ENCODE measurements around the gene SETBP1.

DNA sequence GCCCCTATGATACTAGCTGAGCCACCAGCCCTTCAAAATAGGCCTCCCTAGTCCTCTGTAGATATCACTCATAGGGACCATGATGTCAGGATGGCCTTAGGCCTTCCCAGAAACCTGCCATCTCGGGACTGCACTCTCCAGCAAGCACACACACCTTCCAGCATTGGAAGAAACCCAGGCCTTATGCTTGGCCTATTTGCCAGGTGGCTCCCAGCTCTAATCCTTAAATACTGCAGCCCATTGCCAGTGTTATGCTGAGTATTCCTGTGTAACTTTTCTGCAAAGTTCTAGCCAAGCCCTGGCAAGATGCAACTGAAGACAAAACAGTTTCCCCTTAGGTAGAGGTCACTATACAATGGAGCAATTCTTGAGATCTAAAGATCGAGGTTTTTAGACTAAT is 316.5 kb downstream of the SETBP1 start:
- TF ChIP-seq, protein P1, sequence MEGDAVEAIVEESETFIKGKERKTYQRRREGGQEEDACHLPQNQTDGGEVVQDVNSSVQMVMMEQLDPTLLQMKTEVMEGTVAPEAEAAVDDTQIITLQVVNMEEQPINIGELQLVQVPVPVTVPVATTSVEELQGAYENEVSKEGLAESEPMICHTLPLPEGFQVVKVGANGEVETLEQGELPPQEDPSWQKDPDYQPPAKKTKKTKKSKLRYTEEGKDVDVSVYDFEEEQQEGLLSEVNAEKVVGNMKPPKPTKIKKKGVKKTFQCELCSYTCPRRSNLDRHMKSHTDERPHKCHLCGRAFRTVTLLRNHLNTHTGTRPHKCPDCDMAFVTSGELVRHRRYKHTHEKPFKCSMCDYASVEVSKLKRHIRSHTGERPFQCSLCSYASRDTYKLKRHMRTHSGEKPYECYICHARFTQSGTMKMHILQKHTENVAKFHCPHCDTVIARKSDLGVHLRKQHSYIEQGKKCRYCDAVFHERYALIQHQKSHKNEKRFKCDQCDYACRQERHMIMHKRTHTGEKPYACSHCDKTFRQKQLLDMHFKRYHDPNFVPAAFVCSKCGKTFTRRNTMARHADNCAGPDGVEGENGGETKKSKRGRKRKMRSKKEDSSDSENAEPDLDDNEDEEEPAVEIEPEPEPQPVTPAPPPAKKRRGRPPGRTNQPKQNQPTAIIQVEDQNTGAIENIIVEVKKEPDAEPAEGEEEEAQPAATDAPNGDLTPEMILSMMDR (IDR thresholded peaks at IDR 0.05; ENCODE audit: low read depth, low read length, poor library complexity, severe bottlenecking): no peak
- no peak for TF ChIP-seq EZH2phosphoT487 (IDR thresholded peaks at IDR 0.05; ENCODE audit: borderline replicate concordance, low read length)
